GM18909 (cell line): ENCODE measurements around the gene GPLD1.
"Not testable (repeated sequence)": the region's sequence is repeated elsewhere in the genome, so short reads cannot be mapped to it uniquely, and the experiment has no call there.

Source experiments
- ATAC-seq: cut with Tn5 transposase; IDR thresholded peaks from one replicate; pipeline ENCODE4 v1.9.1; 2021; ENCODE audit warnings: mild to moderate bottlenecking; ENCODE audit not compliant: unreplicated experiment, poor library complexity

Gene GPLD1

DNA sequence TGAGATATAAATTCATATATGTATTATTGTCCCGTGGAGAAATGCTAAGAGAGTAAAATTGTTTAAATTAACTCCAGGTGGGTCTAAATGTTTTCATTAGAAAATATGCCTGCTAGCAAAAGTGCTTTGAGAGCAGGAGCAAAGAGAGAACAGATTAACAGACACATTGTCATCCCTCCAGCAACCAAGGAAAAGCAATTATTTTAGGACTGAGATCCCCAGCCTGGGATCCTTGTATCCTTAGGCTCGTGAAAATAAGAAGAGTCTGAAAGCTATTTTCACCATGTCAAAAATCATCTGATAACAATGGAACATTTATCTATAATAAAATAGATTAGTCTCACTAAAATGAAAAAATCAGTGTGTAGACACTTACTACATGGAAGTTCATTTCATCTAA is 98.2 kb downstream of the GPLD1 start:
- ATAC-seq = no peak

DNA sequence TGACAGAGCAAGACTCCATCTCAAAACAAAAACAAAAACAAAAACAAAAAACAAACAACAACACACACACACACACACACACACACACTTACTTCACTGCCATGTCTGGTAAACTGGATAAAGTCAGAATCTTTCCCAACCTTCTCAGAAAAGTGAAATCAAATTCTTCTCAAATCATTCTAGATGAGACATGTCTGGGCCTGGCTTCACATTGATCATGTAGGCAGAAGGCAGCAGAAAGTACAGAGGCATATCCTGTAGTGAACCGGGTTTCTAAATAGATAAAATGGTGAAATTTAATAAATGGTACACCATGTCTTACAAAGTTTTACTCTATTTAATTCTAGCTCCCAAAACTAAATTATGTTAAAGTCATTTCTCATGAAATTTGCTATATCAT is 101.6 kb downstream of the GPLD1 start:
- no peak for ATAC-seq

DNA sequence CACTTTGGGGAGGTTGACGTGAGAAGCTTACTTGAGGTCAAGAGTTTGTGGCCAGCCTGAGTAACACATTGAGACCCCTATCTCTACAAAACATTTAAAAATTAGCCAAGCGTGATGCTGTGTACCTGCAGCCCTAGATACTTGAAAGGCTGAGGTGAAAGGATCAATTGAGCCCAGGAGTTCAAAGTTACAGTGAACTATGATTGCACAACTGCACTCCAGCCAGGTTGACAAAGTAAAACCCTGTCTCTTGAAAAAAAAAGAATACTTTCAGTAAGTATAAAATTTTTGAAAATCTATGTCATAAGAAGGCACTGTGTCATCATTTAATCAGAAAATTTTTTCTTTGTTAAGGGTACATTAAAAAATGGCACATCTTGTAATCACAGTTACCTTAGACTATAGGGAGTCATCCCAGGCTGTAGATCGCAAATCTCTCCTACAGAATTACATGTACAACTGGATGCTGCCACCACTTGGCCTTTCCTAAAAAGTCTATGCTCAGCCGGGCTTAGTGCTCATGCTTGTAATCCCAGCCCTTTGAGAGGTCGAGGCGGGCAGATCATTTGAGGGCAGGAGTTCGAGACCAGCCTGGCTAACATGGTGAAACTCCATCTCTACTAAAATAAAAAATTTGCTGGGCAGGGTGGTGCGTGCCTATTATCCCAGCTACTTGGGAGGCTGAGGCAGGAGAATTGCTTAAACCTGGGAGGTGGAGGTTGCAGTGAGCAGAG is 103.7 kb downstream of the GPLD1 start:
- peak; percentile 71 for ATAC-seq

DNA sequence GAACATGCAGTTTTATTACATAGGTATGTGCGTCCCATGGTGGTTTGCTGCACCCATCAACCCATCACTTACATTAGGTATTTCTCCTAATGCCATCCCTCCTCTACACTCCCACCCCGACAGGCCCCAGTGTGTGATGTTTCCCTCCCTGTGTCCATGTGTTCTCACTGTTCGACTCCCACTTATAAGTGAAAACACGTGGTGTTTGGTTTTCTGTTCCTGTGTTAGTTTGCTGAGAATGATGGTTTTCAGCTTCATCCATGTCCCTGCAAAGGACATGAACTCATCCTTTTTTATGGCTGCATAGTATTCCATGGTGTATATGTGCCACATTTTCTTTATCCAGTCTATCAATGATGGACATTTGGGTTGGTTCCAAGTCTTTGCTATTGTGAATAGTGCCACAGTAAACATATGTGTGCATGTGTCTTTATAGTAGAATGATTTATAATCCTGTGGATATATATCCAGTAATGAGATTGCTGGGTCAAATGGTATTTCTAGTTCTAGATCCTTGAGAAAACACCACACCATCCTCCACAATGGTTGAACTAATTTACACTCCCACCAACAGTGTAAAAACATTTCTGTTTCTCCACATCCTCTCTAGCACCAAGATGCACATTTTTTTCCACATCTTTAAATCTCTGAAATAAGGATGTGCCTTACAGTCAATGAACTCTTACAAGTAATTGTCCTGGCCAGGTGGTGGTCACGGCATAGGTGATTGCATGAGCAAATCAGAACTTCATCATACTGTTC is 104.8 kb downstream of the GPLD1 start:
- ATAC-seq = not testable (repeated sequence)

DNA sequence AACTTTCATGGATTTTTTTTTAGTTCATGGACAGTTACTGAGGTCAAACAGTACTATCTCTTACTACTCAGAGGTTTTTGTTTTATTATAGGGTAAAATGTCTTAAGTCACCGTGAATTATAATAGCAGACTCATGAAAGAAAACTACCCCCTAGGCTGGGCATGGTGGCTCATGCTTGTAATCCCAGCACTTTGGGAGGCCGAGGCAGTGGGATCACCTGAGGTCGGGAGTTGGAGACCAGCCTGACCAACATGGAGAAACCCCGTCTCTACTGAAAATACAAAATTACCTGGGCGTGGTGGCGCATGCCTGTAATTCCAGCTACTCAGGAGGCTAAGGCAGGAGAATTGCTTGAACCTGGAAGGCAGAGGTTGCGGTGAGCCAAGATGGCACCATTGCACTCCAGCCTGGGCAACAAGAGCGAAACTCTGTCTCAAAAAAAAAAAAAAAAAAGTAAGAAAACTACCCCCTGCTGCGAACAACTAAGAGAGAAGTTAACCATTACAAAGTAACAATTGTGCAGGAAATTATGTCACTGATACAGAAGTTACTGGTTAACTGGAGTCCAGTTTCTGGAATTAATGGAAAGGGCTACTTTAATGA is 106.4 kb downstream of the GPLD1 start:
- not testable (repeated sequence) for ATAC-seq

DNA sequence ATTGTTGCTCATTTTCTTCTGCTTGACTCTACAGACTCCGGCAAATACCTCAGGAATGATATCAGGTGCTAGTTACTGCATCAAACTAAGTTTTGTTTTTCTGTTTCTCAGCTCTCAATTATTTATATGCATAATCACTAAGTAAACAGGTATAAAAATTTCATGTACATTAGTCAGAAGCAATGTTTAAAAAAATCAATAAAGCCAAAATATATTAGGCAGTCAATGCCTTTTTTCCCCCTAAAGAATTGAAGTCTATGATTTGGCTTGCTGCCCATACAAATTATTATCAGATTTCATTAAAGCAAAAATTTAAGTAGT is 107.2 kb downstream of the GPLD1 start:
- no peak for ATAC-seq

DNA sequence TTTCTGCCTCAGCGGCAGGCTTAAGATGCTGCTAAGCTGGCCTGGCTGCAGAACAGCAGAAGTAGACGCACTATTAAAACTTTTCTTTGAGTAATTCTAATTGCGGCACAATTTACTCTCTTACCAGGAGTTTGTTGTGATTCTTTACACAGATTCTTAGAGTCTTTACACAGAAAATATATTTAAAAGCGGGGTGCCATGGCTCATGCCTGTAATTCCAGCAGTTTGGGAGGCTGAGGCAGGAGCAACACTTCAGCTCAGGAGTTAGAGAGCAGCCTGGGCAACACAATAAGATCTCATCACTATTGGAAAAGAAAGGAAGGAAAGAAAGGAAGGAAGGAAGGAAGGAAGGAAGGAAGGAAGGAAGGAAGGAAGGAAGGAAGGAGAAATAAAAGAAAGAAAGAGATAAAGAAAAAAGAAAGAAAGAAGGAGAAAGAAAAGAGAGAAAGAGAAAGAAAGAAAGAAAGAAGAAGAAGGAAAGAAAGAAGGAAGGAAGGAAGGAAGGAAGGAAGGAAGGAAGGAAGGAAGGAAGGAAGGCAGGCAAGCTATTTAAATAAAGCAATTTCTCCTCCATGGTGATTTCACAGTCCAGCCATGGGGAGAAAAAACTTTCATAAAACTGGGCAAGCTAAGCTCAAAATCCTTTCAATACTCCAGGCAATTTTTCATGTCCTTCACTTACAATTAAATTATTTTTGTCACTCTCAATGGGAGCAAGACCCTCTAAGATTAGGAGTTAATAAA is 107.7 kb downstream of the GPLD1 start:
- no peak for ATAC-seq

DNA sequence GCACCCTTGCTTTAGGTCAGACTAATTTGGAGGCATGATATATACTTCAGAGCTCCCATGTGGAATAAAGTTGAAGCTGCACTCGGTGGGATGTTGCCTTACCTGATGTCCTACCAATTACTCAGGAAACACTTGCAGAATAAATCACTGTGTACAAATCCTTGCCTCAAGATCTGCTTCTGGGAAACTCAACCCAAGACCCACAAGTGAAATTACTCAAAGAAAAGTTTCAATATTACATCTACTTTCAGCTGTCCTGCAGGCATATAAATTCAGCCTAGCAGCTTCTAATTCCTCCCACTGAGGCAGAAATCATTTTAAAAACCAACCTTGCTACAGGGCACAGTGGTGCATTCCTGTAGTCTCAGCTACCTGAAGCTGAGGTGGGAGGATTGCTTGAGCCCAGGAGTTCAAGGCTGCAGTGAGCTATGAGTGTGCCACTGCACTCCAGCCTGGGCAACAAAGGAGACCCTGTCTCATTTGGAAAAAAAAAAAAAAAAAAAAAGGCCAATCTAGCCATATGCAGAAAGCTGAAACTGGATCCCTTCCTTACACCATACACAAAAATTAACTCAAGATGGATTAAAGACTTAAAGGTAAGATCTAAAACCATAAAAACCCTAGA is 110.8 kb downstream of the GPLD1 start:
- no peak for ATAC-seq
